ENCODE data around the gene CATSPERE.
A peak's percentile ranks its signal among the peaks of the same experiment; 100 is the strongest.
"Not testable (repeated sequence)": the region's sequence is repeated elsewhere in the genome, so short reads cannot be mapped to it uniquely, and the experiment has no call there.

CATSPERE gene

GRCh38 chr1:244449936-244450508 lies 11.1 kb upstream of the CATSPERE start:
- no peak for DNase-seq

- DNase-seq, result peak; percentile 63
These were observed 10.2 kb upstream of the CATSPERE start for GRCh38 chr1:244450597-244451538.

GRCh38 chr1:244451539-244451950 lies 9.5 kb upstream of the CATSPERE start, which contains the start of gene ADSS2:
TSS of gene ADSS2 (minus strand) at chr1:244451909. CDS start at chr1:244451817, 92 bp downstream.
- no peak for DNase-seq

- peak; percentile 98 for DNase-seq
These were observed 8.9 kb upstream of the CATSPERE start for GRCh38 chr1:244451951-244452795.

GRCh38 chr1:244454412-244454811 lies 6.7 kb upstream of the CATSPERE start:
- DNase-seq, result no peak

GRCh38 chr1:244456586-244456985 lies 4.5 kb upstream of the CATSPERE start:
- DNase-seq, result no peak

- DNase-seq, result no peak
These were observed 2.3 kb upstream of the CATSPERE start for GRCh38 chr1:244458781-244459180.

GRCh38 chr1:244460197-244460596 lies 876 bp upstream of the CATSPERE start:
- DNase-seq, result no peak

GRCh38 chr1:244466724-244467123 lies 5.7 kb downstream of the CATSPERE start:
- no peak for DNase-seq

- no peak for DNase-seq
These were observed 12.1 kb downstream of the CATSPERE start for GRCh38 chr1:244473059-244473605.

GRCh38 chr1:244484971-244485370 lies 23.9 kb downstream of the CATSPERE start:
- not testable (repeated sequence) for DNase-seq

- DNase-seq, result no peak
These were observed 33.6 kb downstream of the CATSPERE start for GRCh38 chr1:244494653-244495052.

- DNase-seq, result no peak
These were observed 35.1 kb downstream of the CATSPERE start for GRCh38 chr1:244496186-244496585.

- no peak for DNase-seq
These were observed 36.7 kb downstream of the CATSPERE start for GRCh38 chr1:244497805-244498204.

- DNase-seq, result not testable (repeated sequence)
These were observed 38.4 kb downstream of the CATSPERE start for GRCh38 chr1:244499484-244499883.

- not testable (repeated sequence) for DNase-seq
These were observed 39.4 kb downstream of the CATSPERE start for GRCh38 chr1:244500515-244500914.

- no peak for DNase-seq
These were observed 41.6 kb downstream of the CATSPERE start for GRCh38 chr1:244502630-244503029.

GRCh38 chr1:244513493-244513892 lies 52.4 kb downstream of the CATSPERE start:
- no peak for DNase-seq

GRCh38 chr1:244515680-244516079 lies 54.6 kb downstream of the CATSPERE start:
- DNase-seq, result no peak

- DNase-seq, result no peak
These were observed 75.2 kb downstream of the CATSPERE start for GRCh38 chr1:244536316-244536715.

- no peak for DNase-seq
These were observed 84.4 kb downstream of the CATSPERE start for GRCh38 chr1:244545511-244545910.

- no peak for DNase-seq
These were observed 87.6 kb downstream of the CATSPERE start for GRCh38 chr1:244548558-244549115.
